ENCODE results near the gene HCFC1R1. TPM values are rescaled to one million over a fixed set of nuclear protein-coding genes. Genes with fewer than 3 reads are reported as not detected.

The HCFC1R1 gene
- total and polyA plus RNA-seq, 2 of the 8 experiments (the other 6 are each of a cell fraction or from before 2014, with no cell fraction given): 72.7 to 138 TPM

GRCh38 chr16:2983706-2984136 lies 40.0 kb downstream of the HCFC1R1 start (continued):
- TF ChIP-seq, protein P1, sequence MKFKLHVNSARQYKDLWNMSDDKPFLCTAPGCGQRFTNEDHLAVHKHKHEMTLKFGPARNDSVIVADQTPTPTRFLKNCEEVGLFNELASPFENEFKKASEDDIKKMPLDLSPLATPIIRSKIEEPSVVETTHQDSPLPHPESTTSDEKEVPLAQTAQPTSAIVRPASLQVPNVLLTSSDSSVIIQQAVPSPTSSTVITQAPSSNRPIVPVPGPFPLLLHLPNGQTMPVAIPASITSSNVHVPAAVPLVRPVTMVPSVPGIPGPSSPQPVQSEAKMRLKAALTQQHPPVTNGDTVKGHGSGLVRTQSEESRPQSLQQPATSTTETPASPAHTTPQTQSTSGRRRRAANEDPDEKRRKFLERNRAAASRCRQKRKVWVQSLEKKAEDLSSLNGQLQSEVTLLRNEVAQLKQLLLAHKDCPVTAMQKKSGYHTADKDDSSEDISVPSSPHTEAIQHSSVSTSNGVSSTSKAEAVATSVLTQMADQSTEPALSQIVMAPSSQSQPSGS (IDR thresholded peaks at IDR 0.05; ENCODE audit: low read length): no peak
- TF ChIP-seq GABPA (IDR thresholded peaks at IDR 0.05; ENCODE audit: borderline replicate concordance, insufficient read depth, low read length) (peak; percentile 60; the same call in 1 of the 2 replicates), ASH2L (IDR thresholded peaks at IDR 0.05; ENCODE audit: low read length) (no peak), GTF2F1 (IDR thresholded peaks at IDR 0.05; ENCODE audit: borderline replicate concordance, low read depth, low read length) (no peak), SIN3A (conservative IDR thresholded peaks at IDR 0.05 in 1 of 2, IDR thresholded peaks at IDR 0.05 in 1 of 2; ENCODE audit: low read depth in 1 of 2, low read length in 2 of 2) (peak in 1 of 2 experiments; percentile 51; a peak in 1 of 4 replicates), CTCF (IDR thresholded peaks at IDR 0.05; ENCODE audit: control extremely low read depth in 1 of 3, insufficient read depth in 1 of 3, low read depth in 1 of 3, low read length in 3 of 3) (peak; percentile 83 to 87 (median 84)), RXRA (IDR thresholded peaks at IDR 0.05; ENCODE audit: insufficient read depth, low read depth, low read length) (no peak), KDM1A (IDR thresholded peaks at IDR 0.05; ENCODE audit: borderline replicate concordance, low read length) (no peak), CBX5 (IDR thresholded peaks at IDR 0.05; ENCODE audit: low read depth, low read length) (no peak), RAD21 (IDR thresholded peaks at IDR 0.05 in 1 of 2, conservative IDR thresholded peaks at IDR 0.05 in 1 of 2; ENCODE audit: low read depth in 2 of 2, low read length in 2 of 2) (peak; percentile 73 to 81), YY1 (IDR thresholded peaks at IDR 0.05; ENCODE audit: low read depth, low read length) (no peak), TAF1 (IDR thresholded peaks at IDR 0.05; ENCODE audit: low read depth, low read length) (no peak), HDAC2 (IDR thresholded peaks at IDR 0.05; ENCODE audit: borderline replicate concordance in 1 of 2, low read depth in 2 of 2, low read length in 2 of 2) (peak in 1 of 2 experiments; percentile 40; a peak in 1 of 4 replicates)

Measured in H1 (cell line).